Left lung (tissue), 10 donors: Measurements from ENCODE around the gene TDP1. TPM values are rescaled to one million over a fixed set of nuclear protein-coding genes. Genes with fewer than 3 reads are reported as not detected.

Experiments
- ATAC-seq: fragments of 200-7000 bp; cut with Tn5 transposase; one replicate; pipeline ENCODE4 v1.9.1; 2020; ENCODE audit warnings: moderate library complexity
- DNase-seq, 4 donors: peaks; one replicate each; pipeline ENCODE4 v3.0.0-alpha.2; 2013 to 2020
- H3K27ac ChIP-seq, 2 donors: fragments of 200-600 bp; sonication (generic) in 1 of 2; one replicate each; pipeline versions ENCODE4 v1.5.0 to v1.8.0; 2020 to 2021
- H3K27me3 ChIP-seq, 2 donors: fragments of 200-600 bp; sonication (generic) in 1 of 2; one replicate each; pipeline versions ENCODE4 v1.5.0 to v1.8.0; 2020 to 2021
- H3K36me3 ChIP-seq, 2 donors: fragments of 200-600 bp; sonication (generic) in 1 of 2; one replicate each; pipeline versions ENCODE4 v1.5.0 to v1.8.0; 2020 to 2021
- H3K4me1 ChIP-seq, 2 donors: fragments of 200-600 bp; one replicate each; pipeline ENCODE4 v1.8.0; 2021
- H3K4me3 ChIP-seq, 2 donors: fragments of 200-600 bp; sonication (generic) in 1 of 2; one replicate each; pipeline versions ENCODE4 v1.5.0 to v1.8.0; 2020 to 2021; ENCODE audit warnings: mild to moderate bottlenecking in 1 of 2
- H3K9me3 ChIP-seq, 2 donors: fragments of 200-600 bp; sonication (generic) in 1 of 2; one replicate each; pipeline versions ENCODE4 v1.5.0 to v1.8.0; 2020 to 2021
- intact Hi-C, 2 donors: fragments of 100-400 bp; cut with DNase I; formaldehyde crosslinking; loops; one replicate each; pipeline versions ENCODE4 v1.11.2 to v1.14.2; 2022
- polyA plus RNA-seq, 6 donors: library from polyadenylated mRNA; unstranded; fragments of 120-200 nt; gene quantifications; one replicate each; pipeline ENCODE4 v1.2.1, GENCODE V29; 2013; ENCODE audit not compliant: insufficient read length in 6 of 6
- total RNA-seq, 2 donors: library from RNA; stranded (reverse); fragmentation: NEBNext Ultra II Directional; extraction: Animal tissue kit (Norgen Biotek cat#: 25700); gene quantifications; one replicate each; pipeline ENCODE4 v1.2.1, GENCODE V29; 2021
- TF ChIP-seq, protein P1 (sequence below), 2 donors: fragments of 200-600 bp; sonication (generic) in 1 of 2; IDR thresholded peaks; one replicate each; pipeline versions ENCODE4 v1.5.0 to v1.8.0; 2021; ENCODE audit warnings: antibody characterized with exemption in 2 of 2
- donor health status: DM: no; HTN: yes; CAD: no.
- donor health status: DM: no; HTN: no; CAD: no.

Gene TDP1
- total and polyA plus RNA-seq, 8 donors = 8.8 to 20.8 (median 15.8) TPM

- Histone ChIP-seq H3K36me3 (peaks cover 0 to 44% of the 10 kb centered on the region in 2 donors), H3K4me1 (no peaks in the 10 kb centered on the region), H3K4me3 (no peak overlapping the region), H3K9me3 (no peaks in the 10 kb centered on the region), H3K27me3 (no peaks in the 10 kb centered on the region), H3K27ac (no peak overlapping the region)
- no peak for ATAC-seq
- TF ChIP-seq, protein P1, sequence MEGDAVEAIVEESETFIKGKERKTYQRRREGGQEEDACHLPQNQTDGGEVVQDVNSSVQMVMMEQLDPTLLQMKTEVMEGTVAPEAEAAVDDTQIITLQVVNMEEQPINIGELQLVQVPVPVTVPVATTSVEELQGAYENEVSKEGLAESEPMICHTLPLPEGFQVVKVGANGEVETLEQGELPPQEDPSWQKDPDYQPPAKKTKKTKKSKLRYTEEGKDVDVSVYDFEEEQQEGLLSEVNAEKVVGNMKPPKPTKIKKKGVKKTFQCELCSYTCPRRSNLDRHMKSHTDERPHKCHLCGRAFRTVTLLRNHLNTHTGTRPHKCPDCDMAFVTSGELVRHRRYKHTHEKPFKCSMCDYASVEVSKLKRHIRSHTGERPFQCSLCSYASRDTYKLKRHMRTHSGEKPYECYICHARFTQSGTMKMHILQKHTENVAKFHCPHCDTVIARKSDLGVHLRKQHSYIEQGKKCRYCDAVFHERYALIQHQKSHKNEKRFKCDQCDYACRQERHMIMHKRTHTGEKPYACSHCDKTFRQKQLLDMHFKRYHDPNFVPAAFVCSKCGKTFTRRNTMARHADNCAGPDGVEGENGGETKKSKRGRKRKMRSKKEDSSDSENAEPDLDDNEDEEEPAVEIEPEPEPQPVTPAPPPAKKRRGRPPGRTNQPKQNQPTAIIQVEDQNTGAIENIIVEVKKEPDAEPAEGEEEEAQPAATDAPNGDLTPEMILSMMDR (IDR thresholded peaks at IDR 0.05) = no peak
- no peak for DNase-seq
- intact Hi-C loops = no loop called here
These were observed 45.2 kb downstream of the TDP1 start for GRCh38 chr14:90000935-90001334.

DNA sequence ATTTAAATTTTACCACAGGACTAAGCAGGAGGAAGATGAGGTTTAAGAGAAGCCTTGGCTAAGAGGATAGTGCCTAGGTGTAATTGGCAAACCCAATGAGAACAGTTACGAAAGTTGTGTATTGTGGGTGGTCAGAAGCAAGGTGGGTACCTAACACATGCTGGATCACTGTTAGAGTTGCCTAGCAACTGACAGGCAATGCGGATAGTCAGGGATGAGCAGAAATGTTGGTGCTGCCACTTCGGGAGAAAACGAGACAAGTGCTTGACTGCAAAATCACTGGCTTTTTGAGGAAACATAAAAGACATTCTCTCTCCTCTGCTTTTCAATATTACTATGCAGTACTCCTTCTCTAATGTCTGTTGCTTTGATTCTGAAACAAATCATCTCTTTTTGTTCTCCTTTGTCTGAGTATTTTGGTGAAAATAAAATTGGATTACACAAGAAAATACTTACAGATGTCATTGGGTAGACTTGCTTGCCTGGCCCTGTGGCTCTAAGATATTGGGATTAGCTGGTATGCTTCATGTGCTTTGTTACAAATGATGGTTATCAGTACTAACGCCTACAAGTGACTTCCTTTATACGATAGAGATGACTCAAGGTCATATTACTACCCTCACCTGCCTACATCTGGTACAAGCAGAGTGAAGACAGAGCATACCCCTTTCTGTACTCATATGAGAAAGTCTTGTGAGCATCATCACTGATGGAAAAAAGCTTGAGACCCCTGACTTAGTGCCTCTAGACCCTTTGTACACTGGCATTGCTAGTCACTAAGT lies 48.0 kb downstream of the TDP1 start:
- Histone ChIP-seq H3K4me1 (no peaks in the 10 kb centered on the region), H3K4me3 (no peak overlapping the region), H3K36me3 (peaks cover 0 to 27% of the 10 kb centered on the region in 2 donors), H3K9me3 (no peaks in the 10 kb centered on the region), H3K27me3 (no peaks in the 10 kb centered on the region), H3K27ac (no peak overlapping the region)
- no peak for DNase-seq
- TF ChIP-seq, protein P1 (IDR thresholded peaks at IDR 0.05) = no peak
- ATAC-seq = no peak
- intact Hi-C loops = no loop called here

GRCh38 chr14:90005441-90005840 lies 49.7 kb downstream of the TDP1 start:
- H3K27me3 ChIP-seq = no peaks in the 10 kb centered on the region
- ATAC-seq = no peak
- no peak for DNase-seq
- intact Hi-C loops = no loop called here
- H3K36me3 ChIP-seq = peaks cover 0 to 31% of the 10 kb centered on the region in 2 donors
- TF ChIP-seq, protein P1 (IDR thresholded peaks at IDR 0.05) = no peak
- no peak overlapping the region for H3K4me3 ChIP-seq
- H3K9me3 ChIP-seq = no peaks in the 10 kb centered on the region
- H3K27ac ChIP-seq = no peak overlapping the region
- no peaks in the 10 kb centered on the region for H3K4me1 ChIP-seq

GRCh38 chr14:90005939-90006530 lies 50.3 kb downstream of the TDP1 start:
- H3K4me3 ChIP-seq = no peak overlapping the region
- peaks cover 0 to 31% of the 10 kb centered on the region in 2 donors for H3K36me3 ChIP-seq
- H3K9me3 ChIP-seq = no peaks in the 10 kb centered on the region
- H3K4me1 ChIP-seq = no peaks in the 10 kb centered on the region
- TF ChIP-seq, protein P1 (IDR thresholded peaks at IDR 0.05) = no peak
- no peaks in the 10 kb centered on the region for H3K27me3 ChIP-seq
- ATAC-seq (no peak), DNase-seq (no peak)
- H3K27ac ChIP-seq = no peak overlapping the region
- intact Hi-C loops = no loop called here

DNA sequence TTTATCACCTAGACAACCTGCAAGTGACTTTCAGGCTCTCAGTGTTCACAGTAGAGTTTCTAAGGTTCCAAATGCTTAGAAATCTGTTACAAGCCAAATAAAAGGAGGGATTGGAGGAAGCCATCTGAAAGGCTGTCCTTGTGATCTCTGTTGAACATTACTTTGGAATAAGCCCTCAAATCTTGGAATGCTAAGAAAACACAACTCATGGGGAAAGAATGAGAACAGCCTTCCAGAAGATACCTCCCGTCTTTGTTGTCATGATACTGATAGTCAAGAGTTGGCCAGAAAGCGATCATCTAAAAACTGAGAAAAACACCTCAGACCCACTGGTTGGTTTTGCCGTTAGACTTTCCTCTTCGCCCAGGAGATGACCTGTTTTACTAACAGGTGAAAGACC lies 61.6 kb downstream of the TDP1 start:
- Histone ChIP-seq H3K4me3 (no peak overlapping the region), H3K4me1 (no peaks in the 10 kb centered on the region), H3K27ac (no peak overlapping the region), H3K27me3 (no peaks in the 10 kb centered on the region), H3K9me3 (peaks cover 0 to 3% of the 10 kb centered on the region in 2 donors), H3K36me3 (peaks cover 0 to 53% of the 10 kb centered on the region in 2 donors)
- intact Hi-C loops = no loop called here
- TF ChIP-seq, protein P1 (IDR thresholded peaks at IDR 0.05) = no peak
- no peak for ATAC-seq
- no peak for DNase-seq
